VCaP (cell line): Measurements from ENCODE around the gene VGLL4.

Experiments
- H3K27ac ChIP-seq: fragments of 450-650 bp; 2 replicates; pipeline ENCODE4 v1.5.1; 2017
- CTCF ChIP-seq: fragments of 450-650 bp; conservative IDR thresholded peaks from 2 replicates; pipeline ENCODE4 v1.5.1; 2017; ENCODE audit warnings: mild to moderate bottlenecking, moderate library complexity

The VGLL4 gene

GRCh38 chr3:11605398-11605797 is 38.3 kb downstream of the VGLL4 start:
- H3K27ac ChIP-seq: no peak overlapping the region
- TF ChIP-seq CTCF: no peak

- TF ChIP-seq CTCF: no peak
- H3K27ac ChIP-seq: peak overlapping the region; percentile 88
Observed at GRCh38 chr3:11604139-11604892, 39.4 kb downstream of the VGLL4 start.

GRCh38 chr3:11603628-11604027 is 40.1 kb downstream of the VGLL4 start:
- TF ChIP-seq CTCF: no peak
- peak overlapping the region; percentile 88 for H3K27ac ChIP-seq

GRCh38 chr3:11602886-11603527 is 40.7 kb downstream of the VGLL4 start:
- no peak for TF ChIP-seq CTCF
- H3K27ac ChIP-seq: peak overlapping the region; percentile 88

GRCh38 chr3:11602239-11602840 is 41.4 kb downstream of the VGLL4 start:
- H3K27ac ChIP-seq: peak overlapping the region; percentile 88
- no peak for TF ChIP-seq CTCF

GRCh38 chr3:11601446-11602238 is 42.1 kb downstream of the VGLL4 start:
- H3K27ac ChIP-seq: peak overlapping the region; percentile 88
- no peak for TF ChIP-seq CTCF
